Body of pancreas (tissue), 4 donors: ENCODE results near the gene ARPC5.

Source experiments
- CTCF ChIP-seq, 7 experiments: fragments of 450-650 bp in 4 of 7; fragments of 200-600 bp in 3 of 7; sonication (generic) in 3 of 7; IDR thresholded peaks; one replicate each; pipeline ENCODE4 v1.5.1; 2016 to 2019; ENCODE audit warnings: antibody characterized with exemption in 7 of 7
- POLR2A ChIP-seq, 3 donors: fragments of 450-650 bp; IDR thresholded peaks; one replicate each; pipeline ENCODE4 v1.6.1; 2016; ENCODE audit warnings: antibody characterized with exemption in 3 of 3, mild to moderate bottlenecking in 2 of 3

- peak in 1 of 7 experiments; percentile 8 for TF ChIP-seq CTCF (IDR thresholded peaks at IDR 0.05)
- TF ChIP-seq POLR2A (IDR thresholded peaks at IDR 0.05): no peak
Measured at GRCh38 chr1:183636334-183636682, 725 bp upstream of the ARPC5 start.
